IMR-90 (cell line): ENCODE measurements around the gene NLRC3. TPM values are rescaled to one million over a fixed set of nuclear protein-coding genes. Genes with fewer than 3 reads are reported as not detected.

Experiments used
- ATAC-seq: fragments of 200-7000 bp; cut with Tn5 transposase; 2 replicates; pipeline ENCODE4 v1.9.1; 2020; ENCODE audit warnings: low read depth, mild to moderate bottlenecking, moderate library complexity
- BruUV-seq: library from RNA; stranded (reverse); fragments of 400-500 nt; replicated peaks from 2 replicates; lab custom pipeline; 2021; lab: Mats Ljungman, UMichigan
- CTCF ChIA-PET: fragments of 300-600 bp; formaldehyde crosslinking; extraction: SDS; loops from one replicate; lab custom pipeline; 2021; ENCODE audit warnings: antibody characterized with exemption; lab: Yijun Ruan, JAX
- POLR2A ChIA-PET: fragments of 300-600 bp; sonication (Branson Sonifier 250); formaldehyde crosslinking; loops from one replicate; lab custom pipeline; 2022; ENCODE audit warnings: antibody characterized with exemption; ENCODE audit not compliant: unreplicated experiment; lab: Charles Lee
- DNase-seq: peaks from one replicate; pipeline ENCODE4 v3.0.0; 2013
- H2AFZ ChIP-seq: replicated peaks from 2 replicates; pipeline ENCODE3; 2013; ENCODE audit warnings: low read length, mild to moderate bottlenecking; ENCODE audit not compliant: poor library complexity
- H2AK5ac ChIP-seq: 2 replicates; pipeline ENCODE4 v1.6.1; 2013; ENCODE audit warnings: low read depth, low read length, inconsistent platforms
- H2AK9ac ChIP-seq: replicated peaks from 2 replicates; pipeline ENCODE3; 2013; ENCODE audit warnings: mild to moderate bottlenecking, low read depth, low read length, moderate library complexity; ENCODE audit not compliant: poor library complexity
- H2BK120ac ChIP-seq: 2 replicates; pipeline ENCODE4 v1.6.1; 2013; ENCODE audit warnings: low read depth, low read length, inconsistent platforms
- H2BK15ac ChIP-seq: 3 replicates; pipeline ENCODE4 v1.6.1; 2013; ENCODE audit warnings: low read depth, low read length, inconsistent platforms
- H2BK20ac ChIP-seq: 2 replicates; pipeline ENCODE4 v1.6.1; 2013; ENCODE audit warnings: low read depth, mild to moderate bottlenecking, inconsistent platforms, low read length, moderate library complexity
- H2BK5ac ChIP-seq: 2 replicates; pipeline ENCODE4 v1.6.1; 2013; ENCODE audit warnings: mild to moderate bottlenecking, low read depth, low read length, inconsistent platforms; ENCODE audit not compliant: poor library complexity, severe bottlenecking
- H3K14ac ChIP-seq: replicated peaks from 2 replicates; pipeline ENCODE4 v1.6.1; 2013; ENCODE audit warnings: low read depth, low read length, inconsistent platforms
- H3K18ac ChIP-seq: 2 replicates; pipeline ENCODE4 v1.6.1; 2013; ENCODE audit warnings: low read depth, low read length, control low read depth
- H3K23ac ChIP-seq: 2 replicates; pipeline ENCODE4 v1.6.1; 2013; ENCODE audit warnings: low read depth, low read length, inconsistent platforms
- H3K27ac ChIP-seq: 2 replicates; pipeline ENCODE4 v1.5.1; 2013; ENCODE audit warnings: mild to moderate bottlenecking, control low read depth, low read length; ENCODE audit not compliant: insufficient read depth
- H3K27me3 ChIP-seq: 2 replicates; pipeline ENCODE4 v1.6.1; 2013; ENCODE audit warnings: low read length; ENCODE audit not compliant: control insufficient read depth, insufficient read depth
- H3K36me3 ChIP-seq: 2 replicates; pipeline ENCODE4 v1.6.1; 2013; ENCODE audit warnings: low read length, mixed read lengths; ENCODE audit not compliant: control insufficient read depth, insufficient read depth
- H3K4ac ChIP-seq: 2 replicates; pipeline ENCODE4 v1.6.1; 2013; ENCODE audit warnings: low read depth, low read length, inconsistent platforms
- H3K4me1 ChIP-seq: 2 replicates; pipeline ENCODE4 v1.6.1; 2013; ENCODE audit warnings: low read length, mixed read lengths; ENCODE audit not compliant: control insufficient read depth, insufficient read depth
- H3K4me2 ChIP-seq: 2 replicates; pipeline ENCODE4 v1.6.1; 2013; ENCODE audit warnings: low read depth, mild to moderate bottlenecking, control low read depth, low read length, moderate library complexity
- H3K4me3 ChIP-seq: 2 replicates; pipeline ENCODE4 v1.5.1; 2013; ENCODE audit warnings: low read depth, mild to moderate bottlenecking, control low read depth, low read length, moderate library complexity; ENCODE audit not compliant: insufficient read depth
- H3K56ac ChIP-seq: 2 replicates; pipeline ENCODE4 v1.6.1; 2013; ENCODE audit warnings: low read length, inconsistent platforms; ENCODE audit not compliant: insufficient read depth; ENCODE audit errors: extremely low read depth
- H3K79me1 ChIP-seq, 2 experiments: 2 replicates each; pipeline ENCODE4 v1.6.1; 2013; ENCODE audit warnings: low read length in 2 of 2, inconsistent platforms in 1 of 2, low read depth in 1 of 2
- H3K9ac ChIP-seq: 2 replicates; pipeline ENCODE4 v1.6.1; 2013; ENCODE audit warnings: low read depth, low read length, control low read depth
- H3K9me1 ChIP-seq: 2 replicates; pipeline ENCODE4 v1.6.1; 2013; ENCODE audit warnings: low read length, inconsistent platforms; ENCODE audit not compliant: insufficient read depth
- H3K9me3 ChIP-seq: 2 replicates; pipeline ENCODE4 v1.6.1; 2013; ENCODE audit warnings: low read length; ENCODE audit not compliant: control insufficient read depth, insufficient read depth
- H4K20me1 ChIP-seq: 2 replicates; pipeline ENCODE4 v1.6.1; 2013; ENCODE audit warnings: low read length, inconsistent platforms; ENCODE audit not compliant: insufficient read depth
- H4K5ac ChIP-seq: 2 replicates; pipeline ENCODE4 v1.6.1; 2013; ENCODE audit warnings: mild to moderate bottlenecking, low read depth, low read length, control low read depth
- H4K8ac ChIP-seq, 2 experiments: 2 replicates each; pipeline ENCODE4 v1.6.1; 2013; ENCODE audit warnings: low read depth in 2 of 2, low read length in 2 of 2, control low read depth in 1 of 2, inconsistent platforms in 1 of 2
- H4K91ac ChIP-seq: 2 replicates; pipeline ENCODE4 v1.6.1; 2013; ENCODE audit warnings: low read depth, low read length, inconsistent platforms; ENCODE audit not compliant: insufficient read depth
- ELK1 ChIP-seq: fragments of 150-350 bp; IDR thresholded peaks from 2 replicates; pipeline ENCODE4 v1.6.1; 2016; ENCODE audit warnings: low read depth, mild to moderate bottlenecking, low read length, moderate library complexity, borderline replicate concordance
- MAZ ChIP-seq: IDR thresholded peaks from 2 replicates; pipeline ENCODE4 v1.6.1; 2012; ENCODE audit warnings: low read depth, mild to moderate bottlenecking, low read length, improper control_type of control experiment, moderate library complexity, borderline replicate concordance
- MXI1 ChIP-seq: IDR thresholded peaks from 2 replicates; pipeline ENCODE4 v1.6.1; 2012; ENCODE audit warnings: low read depth, mild to moderate bottlenecking, low read length, moderate library complexity, borderline replicate concordance
- NFE2L2 ChIP-seq: fragments of 150-350 bp; IDR thresholded peaks from 2 replicates; pipeline ENCODE4 v1.6.1; 2016; ENCODE audit warnings: low read depth, mild to moderate bottlenecking, low read length
- RCOR1 ChIP-seq: IDR thresholded peaks from 2 replicates; pipeline ENCODE4 v1.6.1; 2012; ENCODE audit warnings: mild to moderate bottlenecking, low read length, improper control_type of control experiment; ENCODE audit not compliant: insufficient replicate concordance
- WGBS, 2 experiments: methylation state at CpG; one replicate each; pipeline versions ENCODE4 v1.1.5 to v1.1.7; 2013; ENCODE audit warnings: missing lambda C conversion rate in 2 of 2; ENCODE audit not compliant: insufficient read length in 1 of 2; ENCODE audit errors: extremely low coverage in 2 of 2; 5-methylcytosine and 5-hydroxymethylcytosine counted together
- dilution Hi-C: fragments of 300-500 bp; cut with HindIII; formaldehyde crosslinking; loops from one replicate; pipeline ENCODE4 v1.14.3; 2018; ENCODE audit warnings: low sequenced_read_pairs; ENCODE audit not compliant: unreplicated experiment
- in situ Hi-C: fragments of 300-500 bp; cut with MboI; formaldehyde crosslinking; loops from 3 replicates; pipeline ENCODE4 v1.14.3; 2019; ENCODE audit warnings: low sequenced_read_pairs, inconsistent platforms, mixed read lengths
- intact Hi-C: fragments of 100-400 bp; cut with micrococcal nuclease; formaldehyde crosslinking; loops from 2 replicates; pipeline ENCODE4 v1.10.0; 2022
- polyA plus RNA-seq, 3 experiments: library from polyadenylated mRNA; depleted of rRNA; stranded (reverse); fragments of >200 nt; gene quantifications; 2 replicates each; pipeline ENCODE4 v1.2.3, GENCODE V29; 2012; ENCODE audit warnings: low replicate concordance in 1 of 3
- total RNA-seq: library from RNA; depleted of rRNA; stranded (reverse); fragments of >200 nt; gene quantifications from 2 replicates; pipeline ENCODE4 v1.2.3, GENCODE V29; 2012

The NLRC3 gene
- total and polyA plus RNA-seq, 2 of the 4 experiments (the other 2 are of a cell fraction): not detected

- Histone ChIP-seq H3K18ac (no peak overlapping the region), H2AFZ (no peak overlapping the region), H3K36me3 (no peaks in the 10 kb centered on the region), H3K4me1 (peaks cover 5% of the 10 kb centered on the region; the same call in 1 of the 2 replicates), H2BK15ac (no peak overlapping the region), H4K91ac (no peak overlapping the region), H3K4me3 (no peak overlapping the region), H3K27ac (no peak overlapping the region), H3K27me3 (no peaks in the 10 kb centered on the region), H3K23ac (no peak overlapping the region), H3K4ac (no peak overlapping the region), H4K20me1 (no peaks in the 10 kb centered on the region), H2AK5ac (no peak overlapping the region), H3K79me1 (peaks cover 12 to 13% of the 10 kb centered on the region in 2 experiments), H2AK9ac (no peak overlapping the region), H3K9me3 (no peaks in the 10 kb centered on the region), H2BK20ac (no peak overlapping the region), H4K8ac (no peak overlapping the region), H3K4me2 (no peak overlapping the region), H2BK5ac (no peak overlapping the region), H3K56ac (no peak overlapping the region), H2BK120ac (no peak overlapping the region), H3K14ac (no peak overlapping the region), H3K9me1 (peaks cover 4% of the 10 kb centered on the region), H4K5ac (no peak overlapping the region), H3K9ac (no peak overlapping the region)
- no TSS peak for BruUV-seq
- dilution Hi-C loops (no loop called here), in situ Hi-C loops (no loop called here), intact Hi-C loops (no loop called here)
- TF ChIP-seq MXI1 (no peak), NFE2L2 (no peak), ELK1 (no peak), MAZ (no peak), RCOR1 (no peak)
- DNase-seq: no peak
- ChIA-PET POLR2A (no interaction called here), CTCF (no interaction called here)
- ATAC-seq: no peak
- WGBS, 2 experiments: no CpG with 5 or more reads among the region's 4 CpGs
Observed at GRCh38 chr16:3497771-3498170, 79.4 kb downstream of the NLRC3 start.
